KBM-7 (cell line): Measurements from ENCODE around the gene CNTN1.

ENCODE experiments used
- DNase-seq: peaks from one replicate; pipeline ENCODE4 v3.0.0-alpha.2; 2015
- in situ Hi-C: fragments of 300-500 bp; cut with MboI; formaldehyde crosslinking; loops from 2 replicates; pipeline ENCODE4 v1.14.3; 2020; ENCODE audit warnings: low sequenced_read_pairs, low pct_unique_long_range_greater_than_20kb, mixed read lengths

The CNTN1 gene

GRCh38 chr12:40989785-40990184 lies 297.5 kb downstream of the CNTN1 start:
- in situ Hi-C loops, result no loop called here
- no peak for DNase-seq

- in situ Hi-C loops, result no loop called here
- DNase-seq, result no peak
Measured at GRCh38 chr12:40992158-40992557, 299.9 kb downstream of the CNTN1 start.

- in situ Hi-C loops, result no loop called here
- DNase-seq, result no peak
Measured at GRCh38 chr12:40992674-40993073, 300.4 kb downstream of the CNTN1 start.

DNA sequence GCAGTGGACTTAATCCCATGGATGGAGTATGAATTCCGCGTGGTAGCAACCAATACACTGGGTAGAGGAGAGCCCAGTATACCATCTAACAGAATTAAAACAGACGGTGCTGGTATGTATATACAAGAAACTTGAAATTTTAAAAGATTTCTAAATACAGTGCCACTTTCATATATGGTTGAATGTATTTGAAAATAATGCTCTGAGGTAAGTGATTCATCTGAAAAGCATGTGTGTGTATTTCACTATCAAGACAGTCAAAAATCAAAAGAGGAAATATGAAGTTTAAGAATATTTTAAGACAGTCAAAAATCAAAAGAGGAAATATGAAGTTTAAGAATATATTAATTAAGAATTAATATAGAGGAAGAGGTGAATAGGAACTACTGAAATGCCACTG lies 300.9 kb downstream of the CNTN1 start:
- in situ Hi-C loops, result no loop called here
- DNase-seq, result no peak

GRCh38 chr12:40996091-40996490 lies 303.9 kb downstream of the CNTN1 start:
- in situ Hi-C loops, result no loop called here

GRCh38 chr12:40999210-40999609 lies 307.0 kb downstream of the CNTN1 start:
- DNase-seq, result no peak
- in situ Hi-C loops, result no loop called here

More at GRCh38 chr12:40996091-40996490, 303.9 kb downstream of the CNTN1 start:
- DNase-seq, result no peak

DNA sequence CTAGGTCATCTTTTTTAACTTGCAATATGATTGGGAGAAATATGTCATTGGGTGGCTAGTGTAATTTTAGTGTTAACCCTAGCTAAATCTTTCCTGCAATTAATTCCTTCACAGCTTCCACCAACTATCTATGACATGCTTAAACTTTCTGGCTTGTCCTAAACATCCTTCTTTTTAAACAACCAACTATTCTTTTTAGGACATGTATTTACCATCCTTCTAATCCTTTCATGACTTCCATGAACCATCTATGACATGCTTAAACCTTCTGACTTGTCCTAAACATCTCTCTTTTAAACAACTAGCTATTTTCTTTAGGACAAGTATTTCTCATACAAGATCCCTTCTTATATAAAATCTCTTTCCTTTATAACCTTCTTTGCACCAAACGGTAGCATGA lies 316.2 kb downstream of the CNTN1 start:
- in situ Hi-C loops, result no loop called here
- DNase-seq, result no peak

DNA sequence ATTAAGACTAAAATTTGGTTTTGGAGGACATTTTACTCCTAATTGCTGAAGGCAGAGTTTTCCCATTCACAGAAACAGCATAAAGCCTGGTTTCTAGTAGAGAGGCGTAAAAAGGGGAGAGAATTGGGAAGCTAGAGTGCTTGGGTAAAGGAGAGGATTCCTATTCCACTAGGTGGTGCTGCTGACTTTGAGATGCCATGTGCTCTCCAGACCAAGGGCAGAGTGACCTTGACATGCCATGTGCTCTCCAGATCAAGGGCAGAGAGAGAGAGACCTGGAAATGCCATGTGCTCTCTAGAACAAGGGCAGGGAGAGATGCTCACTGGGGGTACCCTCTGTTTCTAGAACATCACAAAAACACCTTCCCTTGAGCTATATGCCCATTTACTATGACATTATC lies 319.7 kb downstream of the CNTN1 start:
- in situ Hi-C loops, result no loop called here
- DNase-seq, result peak; percentile 9

DNA sequence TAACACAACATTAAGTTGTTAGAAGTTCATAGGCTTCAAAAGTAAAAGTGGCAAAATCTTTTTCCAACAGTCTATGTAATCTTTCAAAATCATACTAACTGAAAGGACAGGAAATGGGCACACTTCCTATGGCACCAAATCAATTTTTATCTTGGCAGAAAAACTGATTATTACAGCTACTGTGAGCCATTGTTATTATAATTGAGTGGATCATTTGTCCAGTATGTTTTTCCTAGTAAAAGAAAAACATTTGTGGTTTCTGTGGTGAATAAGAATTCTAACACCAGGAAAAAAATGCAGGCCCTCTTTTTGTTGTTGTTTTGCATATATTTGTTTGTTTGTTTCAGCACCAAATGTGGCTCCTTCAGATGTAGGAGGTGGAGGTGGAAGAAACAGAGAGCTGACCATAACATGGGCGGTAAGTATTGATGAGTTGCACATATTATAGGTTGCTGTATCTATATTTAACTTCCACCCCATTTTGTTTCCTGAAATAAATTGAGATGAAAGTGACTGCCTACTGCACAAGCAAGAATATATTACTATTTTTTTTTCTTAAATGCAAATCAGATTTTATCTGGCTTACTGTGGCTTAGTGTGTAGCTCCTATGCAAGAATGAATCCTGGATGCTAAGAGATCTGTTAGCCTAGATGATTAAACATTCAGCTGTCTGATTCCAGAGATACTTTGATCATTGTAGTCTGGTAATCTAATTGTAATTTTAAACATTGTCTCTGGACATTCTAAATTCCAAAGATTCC lies 321.8 kb downstream of the CNTN1 start:
- in situ Hi-C loops, result no loop called here
- no peak for DNase-seq

DNA sequence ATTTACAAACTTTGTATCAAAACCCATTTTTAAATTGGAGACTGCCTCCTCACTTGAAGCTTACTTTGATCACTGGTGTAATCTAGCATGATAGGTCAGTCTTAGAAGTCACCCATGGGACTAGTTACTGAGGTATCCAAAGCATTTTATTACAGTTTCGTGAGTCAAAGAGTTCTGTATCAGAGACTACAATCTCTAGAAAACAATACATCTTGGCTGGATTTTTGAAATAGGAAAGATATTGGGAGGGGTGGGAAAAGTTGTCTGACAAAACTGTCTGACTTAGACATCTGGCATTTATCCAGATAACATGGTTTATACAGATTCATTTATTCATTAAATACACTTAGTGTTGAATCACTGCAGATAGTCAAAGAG lies 322.4 kb downstream of the CNTN1 start:
- no peak for DNase-seq
- in situ Hi-C loops, result no loop called here

- in situ Hi-C loops, result no loop called here
- DNase-seq, result no peak
Measured at GRCh38 chr12:41018010-41018409, 325.8 kb downstream of the CNTN1 start.

DNA sequence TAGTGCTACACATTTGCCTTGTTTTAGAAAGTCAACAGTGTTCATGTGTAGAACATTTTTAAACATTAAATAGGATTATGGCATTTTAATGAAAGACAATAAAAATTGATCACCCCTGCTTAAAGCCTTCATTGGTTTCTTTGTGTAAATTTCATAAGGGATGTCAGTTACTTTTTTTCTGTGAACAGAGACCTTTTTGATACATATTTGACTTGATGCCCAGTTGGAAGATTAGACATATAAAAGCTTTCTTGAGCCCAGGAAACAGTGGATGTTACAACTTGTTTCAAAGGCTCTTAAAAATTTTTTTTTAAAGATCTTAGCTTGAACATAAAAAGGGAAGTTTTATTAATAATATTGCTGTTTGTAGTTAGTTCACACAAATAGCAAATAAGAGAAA lies 327.2 kb downstream of the CNTN1 start:
- no peak for DNase-seq
- in situ Hi-C loops, result no loop called here

- DNase-seq, result no peak
- in situ Hi-C loops, result no loop called here
Measured at GRCh38 chr12:41023836-41024235, 331.6 kb downstream of the CNTN1 start.

GRCh38 chr12:41026151-41026550 lies 333.9 kb downstream of the CNTN1 start:
- DNase-seq, result no peak
- in situ Hi-C loops, result no loop called here

DNA sequence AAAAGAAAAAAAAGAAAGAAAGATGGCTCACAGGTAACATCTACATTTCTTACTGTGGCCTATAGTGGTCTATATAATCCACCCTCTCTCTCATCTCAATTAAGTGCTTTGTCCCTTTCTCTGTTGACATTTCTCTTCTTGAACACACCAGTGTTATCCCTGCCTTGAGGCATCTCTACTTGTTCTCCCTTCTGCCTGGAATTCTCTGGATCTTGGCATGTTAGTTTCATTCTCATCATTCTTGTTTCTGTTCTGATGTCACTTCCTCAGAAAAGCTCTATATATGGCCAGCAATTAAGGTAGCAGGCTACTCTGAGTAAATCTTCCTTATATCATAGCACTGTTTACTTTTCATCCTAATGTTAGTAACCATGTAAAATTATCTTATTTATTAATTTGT lies 340.1 kb downstream of the CNTN1 start:
- DNase-seq, result no peak
- in situ Hi-C loops, result no loop called here

- in situ Hi-C loops, result no loop called here
- no peak for DNase-seq
Measured at GRCh38 chr12:41034686-41035085, 342.4 kb downstream of the CNTN1 start.

GRCh38 chr12:41039461-41039860 lies 347.2 kb downstream of the CNTN1 start:
- in situ Hi-C loops, result no loop called here
- DNase-seq, result no peak

GRCh38 chr12:41045509-41045908 lies 353.3 kb downstream of the CNTN1 start:
- no peak for DNase-seq
- in situ Hi-C loops, result no loop called here

- in situ Hi-C loops, result no loop called here
- no peak for DNase-seq
Measured at GRCh38 chr12:41049033-41049432, 356.8 kb downstream of the CNTN1 start.

- in situ Hi-C loops, result no loop called here
Measured at GRCh38 chr12:41051954-41052353, 359.7 kb downstream of the CNTN1 start.

GRCh38 chr12:41052441-41052840 lies 360.2 kb downstream of the CNTN1 start:
- no peak for DNase-seq
- in situ Hi-C loops, result no loop called here

More at GRCh38 chr12:41051954-41052353, 359.7 kb downstream of the CNTN1 start:
- DNase-seq, result no peak
